Measurements from ENCODE around the gene PLEKHB1.

PLEKHB1 gene

DNA sequence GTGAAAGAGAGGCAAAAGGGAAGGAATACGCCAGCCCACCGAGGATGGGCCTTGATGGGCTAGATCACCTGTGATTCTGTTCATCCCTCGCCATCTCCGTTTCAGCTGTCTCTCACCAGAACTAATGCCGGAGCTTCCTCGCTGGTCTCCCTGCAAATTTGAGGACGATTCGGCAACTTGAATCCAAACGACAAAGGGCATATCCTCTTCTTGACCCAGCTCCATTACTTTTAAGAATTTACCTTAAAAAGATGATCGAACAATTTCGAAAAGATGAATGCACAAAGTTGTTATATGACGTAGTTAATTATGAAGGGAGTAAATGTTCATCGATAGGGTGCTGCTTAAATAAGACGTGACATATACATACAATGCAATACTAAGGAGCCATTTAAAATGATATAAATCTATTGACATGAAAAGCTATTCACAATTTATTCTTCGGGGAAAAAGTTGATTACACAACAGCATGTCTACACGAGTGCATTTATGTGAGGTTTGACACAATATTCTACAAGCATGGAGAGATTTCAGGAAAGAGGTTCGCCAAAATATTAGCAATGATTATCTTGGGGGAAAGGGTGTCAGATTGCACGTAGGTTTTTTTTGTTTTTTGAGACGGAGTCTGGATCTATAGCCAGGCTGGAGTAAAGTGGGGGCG, 47.5 kb upstream of the PLEKHB1 start:
- peak overlapping the region; percentile 69 for H3K27ac ChIP-seq (ENCODE audit: low read depth, low read length, poor library complexity, severe bottlenecking)
- H3K79me2 ChIP-seq (ENCODE audit: insufficient read depth, low read length): peaks cover 25% of the 10 kb centered on the region
- peak overlapping the region; percentile 70 for H3K9ac ChIP-seq (ENCODE audit: low read length)
- peak overlapping the region; percentile 70 for H3K4me3 ChIP-seq (ENCODE audit: low read depth, low read length, poor library complexity, severe bottlenecking)
- H3K9me2 ChIP-seq (ENCODE audit: low read depth, low read length): no peaks in the 10 kb centered on the region
- peak overlapping the region; percentile 33 for H2AFZ ChIP-seq (ENCODE audit: low read length)
- no peaks in the 10 kb centered on the region for H3K27me3 ChIP-seq (ENCODE audit: insufficient read depth, low read length)
- H4K20me1 ChIP-seq (ENCODE audit: insufficient read depth, low read length): no peaks in the 10 kb centered on the region
- peaks cover 40% of the 10 kb centered on the region for H3K4me1 ChIP-seq (ENCODE audit: insufficient read depth, low read length, severe bottlenecking)
- H3K36me3 ChIP-seq (ENCODE audit: insufficient read depth, low read length): no peaks in the 10 kb centered on the region
- no peaks in the 10 kb centered on the region for H3K9me3 ChIP-seq (ENCODE audit: low read length)
- H3F3A ChIP-seq (ENCODE audit: insufficient read depth, low read length): peaks cover 4% of the 10 kb centered on the region; the same call in 1 of the 2 replicates
- peak overlapping the region; percentile 76 for H3K4me2 ChIP-seq (ENCODE audit: low read length)
- TF ChIP-seq EZH2 (IDR thresholded peaks at IDR 0.05; ENCODE audit: borderline replicate concordance, low read length): no peak

- Histone ChIP-seq H3K9ac (ENCODE audit: low read length) (no peak overlapping the region), H3K27ac (ENCODE audit: low read depth, low read length, poor library complexity, severe bottlenecking) (no peak overlapping the region), H2AFZ (ENCODE audit: low read length) (no peak overlapping the region), H3F3A (ENCODE audit: insufficient read depth, low read length) (no peaks in the 10 kb centered on the region), H3K79me2 (ENCODE audit: insufficient read depth, low read length) (no peaks in the 10 kb centered on the region), H3K27me3 (ENCODE audit: insufficient read depth, low read length) (no peaks in the 10 kb centered on the region), H3K9me2 (ENCODE audit: low read depth, low read length) (no peaks in the 10 kb centered on the region), H4K20me1 (ENCODE audit: insufficient read depth, low read length) (no peaks in the 10 kb centered on the region), H3K4me2 (ENCODE audit: low read length) (no peak overlapping the region), H3K9me3 (ENCODE audit: low read length) (no peaks in the 10 kb centered on the region), H3K36me3 (ENCODE audit: insufficient read depth, low read length) (no peaks in the 10 kb centered on the region), H3K4me3 (ENCODE audit: low read depth, low read length, poor library complexity, severe bottlenecking) (no peak overlapping the region), H3K4me1 (ENCODE audit: insufficient read depth, low read length, severe bottlenecking) (no peaks in the 10 kb centered on the region)
- TF ChIP-seq CTCF (IDR thresholded peaks at IDR 0.05; ENCODE audit: low read length) (no peak), EZH2 (IDR thresholded peaks at IDR 0.05; ENCODE audit: borderline replicate concordance, low read length) (no peak)
Measured at GRCh38 chr11:73612601-73613140, 33.7 kb upstream of the PLEKHB1 start.

DNA sequence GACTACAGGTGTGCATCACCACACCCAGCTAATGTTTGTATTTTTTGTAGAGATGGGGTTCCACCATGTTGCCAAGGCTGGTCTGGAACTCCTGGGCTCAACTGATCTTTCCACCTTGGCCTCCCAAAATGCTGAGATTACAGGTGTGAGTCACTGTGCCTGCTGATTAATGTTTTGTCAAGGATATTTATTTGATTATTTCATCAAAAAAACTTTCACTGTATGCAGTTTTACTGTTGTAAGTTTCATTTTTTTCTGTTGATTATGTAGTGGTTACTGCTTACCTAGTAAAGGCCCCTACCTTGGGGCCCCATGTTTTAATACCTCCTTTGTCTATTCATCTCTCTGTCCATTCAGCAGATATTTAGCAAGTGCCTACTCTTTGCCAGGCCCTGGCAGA, 31.8 kb upstream of the PLEKHB1 start:
- Histone ChIP-seq H3K4me1 (ENCODE audit: insufficient read depth, low read length, severe bottlenecking) (no peaks in the 10 kb centered on the region), H4K20me1 (ENCODE audit: insufficient read depth, low read length) (no peaks in the 10 kb centered on the region), H3K4me2 (ENCODE audit: low read length) (no peak overlapping the region), H3K27ac (ENCODE audit: low read depth, low read length, poor library complexity, severe bottlenecking) (no peak overlapping the region), H3K9me3 (ENCODE audit: low read length) (no peaks in the 10 kb centered on the region), H3F3A (ENCODE audit: insufficient read depth, low read length) (no peaks in the 10 kb centered on the region), H2AFZ (ENCODE audit: low read length) (no peak overlapping the region), H3K79me2 (ENCODE audit: insufficient read depth, low read length) (no peaks in the 10 kb centered on the region), H3K36me3 (ENCODE audit: insufficient read depth, low read length) (no peaks in the 10 kb centered on the region), H3K4me3 (ENCODE audit: low read depth, low read length, poor library complexity, severe bottlenecking) (no peak overlapping the region), H3K9ac (ENCODE audit: low read length) (no peak overlapping the region), H3K9me2 (ENCODE audit: low read depth, low read length) (no peaks in the 10 kb centered on the region), H3K27me3 (ENCODE audit: insufficient read depth, low read length) (no peaks in the 10 kb centered on the region)
- no peak for TF ChIP-seq EZH2 (IDR thresholded peaks at IDR 0.05; ENCODE audit: borderline replicate concordance, low read length)
- TF ChIP-seq CTCF (IDR thresholded peaks at IDR 0.05; ENCODE audit: low read length): no peak
